CD4-positive, alpha-beta T cell (primary cell): ENCODE results near the gene ATP6AP1. TPM values are rescaled to one million over a fixed set of nuclear protein-coding genes. Genes with fewer than 3 reads are reported as not detected.

Experiments used
- ATAC-seq: fragments of 200-7000 bp; cut with Tn5 transposase; one replicate; pipeline ENCODE4 v1.10.0; 2022; ENCODE audit warnings: mild to moderate bottlenecking; ENCODE audit not compliant: poor library complexity
- CTCF ChIA-PET: fragments of 350-600 bp; sonication (Branson Sonifier 250); formaldehyde crosslinking; loops from one replicate; lab custom pipeline; 2021; ENCODE audit warnings: antibody characterized with exemption, inconsistent platforms; lab: Charles Lee
- POLR2A ChIA-PET: fragments of 350-600 bp; sonication (Branson Sonifier 250); formaldehyde crosslinking; loops from one replicate; lab custom pipeline; 2021; ENCODE audit warnings: antibody characterized with exemption, inconsistent platforms; lab: Charles Lee
- DNase-seq, 14 experiments: peaks; one replicate each; pipeline ENCODE4 v3.0.0-alpha.2; 2013 to 2020; ENCODE audit warnings: mixed read lengths in 2 of 14
- H3K27ac ChIP-seq, 2 donors: one replicate each; pipeline versions ENCODE4 v1.5.1 to v1.7.0; 2013; ENCODE audit warnings: low read length in 2 of 2, low read depth in 1 of 2, mild to moderate bottlenecking in 1 of 2
- H3K27me3 ChIP-seq, 2 experiments: 1 replicate in 1 of 2; 2 replicates in 1 of 2; pipeline versions ENCODE4 v1.6.1 to v1.7.0; 2013; ENCODE audit warnings: low read length in 2 of 2, control low read depth in 1 of 2, mild to moderate bottlenecking in 1 of 2, moderate library complexity in 1 of 2; ENCODE audit not compliant: insufficient read depth in 2 of 2, control insufficient read depth in 1 of 2
- H3K36me3 ChIP-seq: one replicate; pipeline ENCODE4 v1.6.1; 2013; ENCODE audit warnings: low read length, control low read depth; ENCODE audit not compliant: insufficient read depth
- H3K4me1 ChIP-seq: one replicate; pipeline ENCODE4 v1.6.1; 2013; ENCODE audit warnings: low read length, control low read depth; ENCODE audit not compliant: insufficient read depth
- H3K4me3 ChIP-seq: one replicate; pipeline ENCODE4 v1.5.1; 2013; ENCODE audit warnings: mild to moderate bottlenecking, low read length, moderate library complexity
- H3K9me3 ChIP-seq, 2 experiments: 1 replicate in 1 of 2; 2 replicates in 1 of 2; pipeline versions ENCODE4 v1.6.1 to v1.7.0; 2013; ENCODE audit warnings: low read length in 2 of 2, mild to moderate bottlenecking in 2 of 2, control low read depth in 1 of 2, moderate library complexity in 1 of 2; ENCODE audit not compliant: control insufficient read depth in 1 of 2, insufficient read depth in 1 of 2
- H3K27ac Mint-ChIP-seq: one replicate; pipeline ENCODE4 v1.8.0; 2020; ENCODE audit warnings: mixed read lengths
- H3K27me3 Mint-ChIP-seq: one replicate; pipeline ENCODE4 v1.8.0; 2021; ENCODE audit warnings: mixed read lengths
- H3K36me3 Mint-ChIP-seq: one replicate; pipeline ENCODE4 v1.8.0; 2021; ENCODE audit warnings: low read depth, mixed read lengths
- H3K4me1 Mint-ChIP-seq: one replicate; pipeline ENCODE4 v1.8.0; 2021; ENCODE audit warnings: low read depth, mixed read lengths
- H3K4me3 Mint-ChIP-seq: one replicate; pipeline ENCODE4 v1.8.0; 2020; ENCODE audit warnings: mild to moderate bottlenecking, mixed read lengths
- H3K9me3 Mint-ChIP-seq: one replicate; pipeline ENCODE4 v1.8.0; 2020; ENCODE audit warnings: mixed read lengths
- CTCF ChIP-seq: fragments of 200-600 bp; IDR thresholded peaks from one replicate; pipeline ENCODE4 v1.8.0; 2022; ENCODE audit warnings: antibody characterized with exemption, mild to moderate bottlenecking
- intact Hi-C, 2 experiments: fragments of 100-400 bp; cut with DNase I in 1 of 2; cut with micrococcal nuclease in 1 of 2; formaldehyde crosslinking; loops; one replicate each; pipeline versions ENCODE4 v1.15.1 to v1.9.0; 2023 to 2025; cut with DNase I, micrococcal nuclease
- total RNA-seq, 174 experiments: library from RNA in 2 of 174; stranded (reverse) in 2 of 174; gene quantifications; one replicate each; pipeline ENCODE4 v1.2.3 and lab custom pipeline; 2021 to 2026

ATP6AP1 gene
- total RNA-seq, 2 experiments from 2014 or later, result 31.4 to 40.8 TPM

- Histone ChIP-seq H3K27ac (peak overlapping the region; percentile 52 to 74), H3K4me3 (peak overlapping the region; percentile 63)
Observed at GRCh38 chrX:154411981-154412340, 16.5 kb upstream of the ATP6AP1 start.

GRCh38 chrX:154412468-154412867 lies 16.0 kb upstream of the ATP6AP1 start:
- ChIA-PET POLR2A (interaction anchor here (0.9 to 3.5 kb wide), 9 partner anchors 11 to 104 kb away, joined by 3 to 40 read pairs (median 5); partner anchors contain the start of genes ATP6AP1, FAM3A, FAM50A and RPL10), CTCF (interaction anchor here (2.8 kb wide), 1 partner anchor 14 kb away, joined by 15 read pairs; the partner anchor contains the start of gene RPL10)
- intact Hi-C loops, result loop anchor here in 1 of 2 experiments (1.0 kb wide), 1 partner anchor 16 kb away; the partner anchor contains the start of gene ATP6AP1
- Histone ChIP-seq H3K27me3 (no peaks in the 10 kb centered on the region), H3K9me3 (no peaks in the 10 kb centered on the region), H3K36me3 (no peaks in the 10 kb centered on the region), H3K4me1 (peaks cover 21% of the 10 kb centered on the region), H3K27ac (peak overlapping the region; percentile 52 to 74), H3K4me3 (peak overlapping the region; percentile 63)
- ATAC-seq, result peak; percentile 69
- H3K4me3 Mint-ChIP-seq, result peak overlapping the region; percentile 83
- DNase-seq, result peak in 8 of 14 experiments; percentile 31 to 77 (median 46)
- peaks cover 24% of the 10 kb centered on the region for H3K36me3 Mint-ChIP-seq
- H3K4me1 Mint-ChIP-seq, result peaks cover 17% of the 10 kb centered on the region
- H3K27ac Mint-ChIP-seq, result peak overlapping the region; percentile 91
- no peaks in the 10 kb centered on the region for H3K27me3 Mint-ChIP-seq
- no peaks in the 10 kb centered on the region for H3K9me3 Mint-ChIP-seq
- no peak for TF ChIP-seq CTCF

More at GRCh38 chrX:154411981-154412340, 16.5 kb upstream of the ATP6AP1 start:
- Histone ChIP-seq H3K27me3 (no peaks in the 10 kb centered on the region), H3K4me1 (peaks cover 21% of the 10 kb centered on the region), H3K36me3 (no peaks in the 10 kb centered on the region), H3K9me3 (no peaks in the 10 kb centered on the region)
- TF ChIP-seq CTCF, result no peak
- peak overlapping the region; percentile 83 for H3K4me3 Mint-ChIP-seq
- H3K36me3 Mint-ChIP-seq, result peaks cover 24% of the 10 kb centered on the region
- peak overlapping the region; percentile 91 for H3K27ac Mint-ChIP-seq
- intact Hi-C loops, result loop anchor here in 1 of 2 experiments (1.0 kb wide), 1 partner anchor 16 kb away; the partner anchor contains the start of gene ATP6AP1
- no peaks in the 10 kb centered on the region for H3K27me3 Mint-ChIP-seq
- ChIA-PET CTCF (interaction anchor here (2.8 kb wide), 1 partner anchor 13 kb away, joined by 15 read pairs; the partner anchor contains the start of gene RPL10), POLR2A (interaction anchor here (0.6 to 3.5 kb wide), 11 partner anchors 11 to 105 kb away, joined by 3 to 40 read pairs (median 5); partner anchors contain the start of genes ATP6AP1, FAM3A, FAM50A and RPL10)
- peaks cover 17% of the 10 kb centered on the region for H3K4me1 Mint-ChIP-seq
- DNase-seq (peak in 10 of 14 experiments; percentile 19 to 65 (median 50)), ATAC-seq (peak; percentile 35)
- no peaks in the 10 kb centered on the region for H3K9me3 Mint-ChIP-seq

- Mint-ChIP-seq H3K27me3 (no peaks in the 10 kb centered on the region), H3K4me1 (peaks cover 17% of the 10 kb centered on the region), H3K36me3 (peaks cover 24% of the 10 kb centered on the region), H3K27ac (peak overlapping the region; percentile 91), H3K9me3 (no peaks in the 10 kb centered on the region), H3K4me3 (peak overlapping the region; percentile 83)
- ATAC-seq, result no peak
- Histone ChIP-seq H3K27me3 (no peaks in the 10 kb centered on the region), H3K4me1 (peaks cover 21% of the 10 kb centered on the region), H3K27ac (peak overlapping the region in 1 of 2 donors; percentile 74), H3K9me3 (no peaks in the 10 kb centered on the region), H3K36me3 (peaks cover 1% of the 10 kb centered on the region), H3K4me3 (no peak overlapping the region)
- CTCF ChIA-PET, result interaction anchor here (1.4 kb wide), 1 partner anchor 14 kb away, joined by 3 read pairs; the partner anchor contains the start of gene RPL10
- POLR2A ChIA-PET, result interaction anchor here (1.4 to 3.5 kb wide), 3 partner anchors 15 to 104 kb away, joined by 4 to 40 read pairs (median 5); partner anchors contain the start of genes FAM3A and RPL10
- no peak for TF ChIP-seq CTCF
- peak in 1 of 14 experiments; percentile 3 for DNase-seq
- intact Hi-C loops, result no loop called here
Observed at GRCh38 chrX:154413142-154413541, 15.3 kb upstream of the ATP6AP1 start.
